Karpas-422 (cell line): Measurements from ENCODE around the gene TRPM1. TPM values are rescaled to one million over a fixed set of nuclear protein-coding genes. Genes with fewer than 3 reads are reported as not detected.

ENCODE experiments used
- DNase-seq: peaks from one replicate; pipeline ENCODE4 v3.0.0-alpha.2; 2015
- H2AFZ ChIP-seq: fragments of 200-600 bp; sonication (generic); 2 replicates; pipeline ENCODE4 v1.6.1; 2014; ENCODE audit warnings: antibody characterized with exemption, low read length, mixed read lengths
- H3K27ac ChIP-seq: fragments of 200-600 bp; sonication (generic); 2 replicates; pipeline ENCODE4 v1.5.1; 2014; ENCODE audit warnings: mild to moderate bottlenecking, low read length, moderate library complexity
- H3K27me3 ChIP-seq: fragments of 200-600 bp; sonication (generic); 2 replicates; pipeline ENCODE4 v1.6.1; 2014; ENCODE audit warnings: low read length, mixed read lengths
- H3K36me3 ChIP-seq: fragments of 200-600 bp; sonication (generic); 2 replicates; pipeline ENCODE4 v1.6.1; 2014; ENCODE audit warnings: low read length, mixed read lengths; ENCODE audit not compliant: insufficient read depth
- H3K4me1 ChIP-seq: fragments of 200-600 bp; sonication (generic); 2 replicates; pipeline ENCODE4 v1.6.1; 2014; ENCODE audit warnings: mild to moderate bottlenecking, low read length, mixed read lengths
- H3K4me2 ChIP-seq: fragments of 200-600 bp; sonication (generic); 2 replicates; pipeline ENCODE4 v1.6.1; 2014; ENCODE audit warnings: low read length, low read depth, mild to moderate bottlenecking; ENCODE audit not compliant: poor library complexity, severe bottlenecking
- H3K4me3 ChIP-seq: fragments of 200-600 bp; sonication (generic); 2 replicates; pipeline ENCODE4 v1.5.1; 2014; ENCODE audit warnings: mild to moderate bottlenecking, antibody characterized with exemption, low read length, mixed read lengths
- H3K79me2 ChIP-seq: fragments of 200-600 bp; sonication (generic); 2 replicates; pipeline ENCODE4 v1.6.1; 2014; ENCODE audit warnings: mild to moderate bottlenecking, low read length, mixed read lengths
- H3K9ac ChIP-seq: fragments of 200-600 bp; sonication (generic); 2 replicates; pipeline ENCODE4 v1.6.0; 2014; ENCODE audit warnings: low read length
- H3K9me2 ChIP-seq: fragments of 200-600 bp; sonication (generic), shearing (Covaris generic); replicated peaks from 2 replicates; pipeline ENCODE4 v1.6.0; 2014; ENCODE audit warnings: mild to moderate bottlenecking, low read length, moderate library complexity; ENCODE audit not compliant: insufficient read depth
- H3K9me3 ChIP-seq: fragments of 300-700, 200-600 bp; sonication (generic); 2 replicates; pipeline ENCODE4 v1.6.1; 2014; ENCODE audit warnings: low read length, mixed read lengths
- H4K20me1 ChIP-seq: fragments of 200-600 bp; sonication (generic); 2 replicates; pipeline ENCODE4 v1.6.1; 2014; ENCODE audit warnings: mild to moderate bottlenecking, antibody characterized with exemption, low read length, low read depth; ENCODE audit not compliant: insufficient read depth
- total RNA-seq: library from RNA; depleted of rRNA; stranded (reverse); fragments of >200 nt; shearing (Covaris generic); gene quantifications from 2 replicates; pipeline ENCODE4 v1.2.3, GENCODE V29; 2014; ENCODE audit warnings: low replicate concordance; rRNA removed

The TRPM1 gene
- not detected in 2 replicates for total RNA-seq

GRCh38 chr15:31101262-31102038 is at the start of gene TRPM1:
TSS of gene TRPM1 (minus strand) at chr15:31101725. CDS start at chr15:31081355, 20,370 bp downstream.
- no peak within 1 kb of the TSS for H3K27ac ChIP-seq
- no peaks in the 10 kb centered on the region for H4K20me1 ChIP-seq
- H3K27me3 ChIP-seq = no peaks in the 10 kb centered on the region
- H3K9me3 ChIP-seq = no peaks in the 10 kb centered on the region
- no peak within 1 kb of the TSS; the same call in 1 of the 2 replicates for H2AFZ ChIP-seq
- no peak within 1 kb of the TSS for H3K4me2 ChIP-seq
- no peak within 1 kb of the TSS for H3K9ac ChIP-seq
- no peak within 1 kb of the TSS for H3K4me3 ChIP-seq
- no peaks in the 10 kb centered on the region for H3K79me2 ChIP-seq
- DNase-seq = no peak
- H3K36me3 ChIP-seq = no peaks in the 10 kb centered on the region
- H3K4me1 ChIP-seq = no peaks in the 10 kb centered on the region
- H3K9me2 ChIP-seq = no peaks in the 10 kb centered on the region

GRCh38 chr15:31150732-31151231 is 49.3 kb upstream of the TRPM1 start:
- H2AFZ ChIP-seq = no peak overlapping the region
- DNase-seq = no peak
- no peaks in the 10 kb centered on the region for H3K27me3 ChIP-seq
- H3K9ac ChIP-seq = no peak overlapping the region
- no peaks in the 10 kb centered on the region for H4K20me1 ChIP-seq
- no peak overlapping the region for H3K27ac ChIP-seq
- H3K36me3 ChIP-seq = no peaks in the 10 kb centered on the region
- no peak overlapping the region for H3K4me2 ChIP-seq
- H3K9me3 ChIP-seq = no peaks in the 10 kb centered on the region
- H3K4me3 ChIP-seq = no peak overlapping the region
- no peaks in the 10 kb centered on the region for H3K79me2 ChIP-seq
- H3K4me1 ChIP-seq = no peaks in the 10 kb centered on the region
- no peaks in the 10 kb centered on the region for H3K9me2 ChIP-seq

GRCh38 chr15:31149987-31150386 is 48.5 kb upstream of the TRPM1 start:
- no peak overlapping the region for H3K27ac ChIP-seq
- H3K9me2 ChIP-seq = no peaks in the 10 kb centered on the region
- no peaks in the 10 kb centered on the region for H4K20me1 ChIP-seq
- no peak overlapping the region for H3K9ac ChIP-seq
- no peak overlapping the region for H3K4me2 ChIP-seq
- no peak for DNase-seq
- no peak overlapping the region for H2AFZ ChIP-seq
- H3K36me3 ChIP-seq = no peaks in the 10 kb centered on the region
- H3K4me1 ChIP-seq = no peaks in the 10 kb centered on the region
- H3K9me3 ChIP-seq = no peaks in the 10 kb centered on the region
- no peaks in the 10 kb centered on the region for H3K79me2 ChIP-seq
- H3K27me3 ChIP-seq = no peaks in the 10 kb centered on the region
- no peak overlapping the region for H3K4me3 ChIP-seq

- no peak for DNase-seq
- H3K4me1 ChIP-seq = no peaks in the 10 kb centered on the region
- no peaks in the 10 kb centered on the region for H3K79me2 ChIP-seq
- H3K9me2 ChIP-seq = no peaks in the 10 kb centered on the region
- H3K4me2 ChIP-seq = no peak overlapping the region
- no peak overlapping the region for H3K4me3 ChIP-seq
- no peak overlapping the region for H3K9ac ChIP-seq
- H3K27me3 ChIP-seq = no peaks in the 10 kb centered on the region
- no peaks in the 10 kb centered on the region for H3K36me3 ChIP-seq
- H2AFZ ChIP-seq = no peak overlapping the region
- H4K20me1 ChIP-seq = no peaks in the 10 kb centered on the region
- H3K27ac ChIP-seq = no peak overlapping the region
- no peaks in the 10 kb centered on the region for H3K9me3 ChIP-seq
These were observed 47.6 kb upstream of the TRPM1 start for GRCh38 chr15:31149088-31149505.

- no peak overlapping the region for H3K4me2 ChIP-seq
- no peaks in the 10 kb centered on the region for H3K36me3 ChIP-seq
- no peaks in the 10 kb centered on the region for H3K79me2 ChIP-seq
- H3K9me2 ChIP-seq = no peaks in the 10 kb centered on the region
- no peaks in the 10 kb centered on the region for H3K4me1 ChIP-seq
- H4K20me1 ChIP-seq = no peaks in the 10 kb centered on the region
- H3K9ac ChIP-seq = no peak overlapping the region
- no peak for DNase-seq
- H3K4me3 ChIP-seq = no peak overlapping the region
- H2AFZ ChIP-seq = no peak overlapping the region
- no peaks in the 10 kb centered on the region for H3K27me3 ChIP-seq
- H3K27ac ChIP-seq = no peak overlapping the region
- H3K9me3 ChIP-seq = no peaks in the 10 kb centered on the region
These were observed 47.0 kb upstream of the TRPM1 start for GRCh38 chr15:31148297-31149087.

GRCh38 chr15:31147944-31148296 is 46.4 kb upstream of the TRPM1 start:
- Histone ChIP-seq H3K27me3 (no peaks in the 10 kb centered on the region), H3K9ac (no peak overlapping the region), H3K36me3 (no peaks in the 10 kb centered on the region), H4K20me1 (no peaks in the 10 kb centered on the region), H3K27ac (no peak overlapping the region), H3K4me1 (no peaks in the 10 kb centered on the region), H3K4me3 (no peak overlapping the region), H2AFZ (no peak overlapping the region), H3K79me2 (no peaks in the 10 kb centered on the region), H3K4me2 (no peak overlapping the region), H3K9me2 (no peaks in the 10 kb centered on the region), H3K9me3 (no peaks in the 10 kb centered on the region)
- DNase-seq = no peak

- H2AFZ ChIP-seq = no peak overlapping the region
- no peak for DNase-seq
- H3K9me2 ChIP-seq = no peaks in the 10 kb centered on the region
- no peaks in the 10 kb centered on the region for H3K9me3 ChIP-seq
- H3K27ac ChIP-seq = no peak overlapping the region
- no peak overlapping the region for H3K4me2 ChIP-seq
- no peaks in the 10 kb centered on the region for H3K36me3 ChIP-seq
- H3K4me1 ChIP-seq = no peaks in the 10 kb centered on the region
- no peaks in the 10 kb centered on the region for H4K20me1 ChIP-seq
- no peak overlapping the region for H3K9ac ChIP-seq
- H3K79me2 ChIP-seq = no peaks in the 10 kb centered on the region
- H3K27me3 ChIP-seq = no peaks in the 10 kb centered on the region
- H3K4me3 ChIP-seq = no peak overlapping the region
These were observed 45.9 kb upstream of the TRPM1 start for GRCh38 chr15:31147456-31147855.

- H3K9ac ChIP-seq = no peak overlapping the region
- H3K4me2 ChIP-seq = no peak overlapping the region
- no peaks in the 10 kb centered on the region for H3K36me3 ChIP-seq
- H3K9me3 ChIP-seq = no peaks in the 10 kb centered on the region
- H3K4me1 ChIP-seq = no peaks in the 10 kb centered on the region
- no peaks in the 10 kb centered on the region for H3K27me3 ChIP-seq
- no peak for DNase-seq
- no peak overlapping the region for H3K4me3 ChIP-seq
- H3K79me2 ChIP-seq = no peaks in the 10 kb centered on the region
- no peaks in the 10 kb centered on the region for H4K20me1 ChIP-seq
- H3K27ac ChIP-seq = no peak overlapping the region
- no peaks in the 10 kb centered on the region for H3K9me2 ChIP-seq
- H2AFZ ChIP-seq = no peak overlapping the region
These were observed 43.9 kb upstream of the TRPM1 start for GRCh38 chr15:31145271-31145911.
